Liver (tissue), 9 donors: ENCODE results near the gene TSPAN16. TPM values are rescaled to one million over a fixed set of nuclear protein-coding genes. Genes with fewer than 3 reads are reported as not detected.

Source experiments
- DNase-seq: peaks from one replicate; pipeline ENCODE4 v3.0.0-alpha.2; 2017; ENCODE audit warnings: low spot score
- H3K27ac ChIP-seq, 2 donors: one replicate each; pipeline ENCODE4 v1.7.0; 2013; ENCODE audit warnings: inconsistent platforms in 2 of 2, low read length in 2 of 2, control low read depth in 1 of 2, low read depth in 1 of 2, mild to moderate bottlenecking in 1 of 2
- H3K27me3 ChIP-seq, 4 donors: one replicate each; pipeline versions ENCODE4 v1.6.1 to v1.7.0; 2013; ENCODE audit warnings: low read length in 3 of 4, inconsistent platforms in 1 of 4, mild to moderate bottlenecking in 1 of 4, moderate library complexity in 1 of 4; ENCODE audit not compliant: control insufficient read depth in 4 of 4, insufficient read depth in 4 of 4
- H3K36me3 ChIP-seq, 4 donors: one replicate each; pipeline versions ENCODE4 v1.6.1 to v1.7.0; 2013; ENCODE audit warnings: low read length in 3 of 4, mild to moderate bottlenecking in 3 of 4, low read depth in 1 of 4, moderate library complexity in 1 of 4; ENCODE audit not compliant: control insufficient read depth in 4 of 4, insufficient read depth in 3 of 4
- H3K4me1 ChIP-seq, 4 donors: one replicate each; pipeline versions ENCODE4 v1.6.1 to v1.7.0; 2013; ENCODE audit warnings: low read length in 3 of 4, mild to moderate bottlenecking in 3 of 4, moderate library complexity in 1 of 4; ENCODE audit not compliant: control insufficient read depth in 4 of 4, insufficient read depth in 4 of 4
- H3K4me3 ChIP-seq, 3 donors: one replicate each; pipeline versions ENCODE4 v1.6.1 to v1.7.0; 2013; ENCODE audit warnings: low read length in 3 of 3, control low read depth in 1 of 3, low read depth in 1 of 3, mild to moderate bottlenecking in 1 of 3
- H3K9ac ChIP-seq, 2 donors: one replicate each; pipeline ENCODE4 v1.7.0; 2013; ENCODE audit warnings: low read length in 2 of 2, mild to moderate bottlenecking in 2 of 2, moderate library complexity in 2 of 2, control low read depth in 1 of 2, low read depth in 1 of 2
- H3K9me3 ChIP-seq, 4 donors: one replicate each; pipeline versions ENCODE4 v1.6.1 to v1.7.0; 2013; ENCODE audit warnings: low read length in 3 of 4; ENCODE audit not compliant: control insufficient read depth in 4 of 4
- FOXA1 ChIP-seq: IDR thresholded peaks from 2 replicates; pipeline ENCODE4 v1.6.1; 2016; ENCODE audit warnings: antibody characterized with exemption
- HNF4A ChIP-seq, 2 donors: conservative IDR thresholded peaks; 2 replicates each; pipeline ENCODE4 v1.6.1; 2016; ENCODE audit warnings: antibody characterized with exemption in 2 of 2, mild to moderate bottlenecking in 2 of 2
- HNF4G ChIP-seq: IDR thresholded peaks from 2 replicates; pipeline ENCODE4 v1.6.1; 2016; ENCODE audit warnings: antibody characterized with exemption
- JUND ChIP-seq, 2 donors: IDR thresholded peaks; 2 replicates each; pipeline ENCODE4 v1.6.1; 2016; ENCODE audit warnings: antibody characterized with exemption in 2 of 2
- NR2F2 ChIP-seq: IDR thresholded peaks from 2 replicates; pipeline ENCODE4 v1.6.1; 2016; ENCODE audit warnings: antibody characterized with exemption
- RAD21 ChIP-seq, 2 donors: IDR thresholded peaks; 2 replicates each; pipeline ENCODE4 v1.6.1; 2016; ENCODE audit warnings: antibody characterized with exemption in 2 of 2, mild to moderate bottlenecking in 2 of 2
- RXRA ChIP-seq, 2 donors: IDR thresholded peaks; 2 replicates each; pipeline ENCODE4 v1.6.1; 2017 to 2018; ENCODE audit warnings: antibody characterized with exemption in 2 of 2, mild to moderate bottlenecking in 1 of 2
- SP1 ChIP-seq: IDR thresholded peaks from 2 replicates; pipeline ENCODE4 v1.6.1; 2018; ENCODE audit warnings: antibody characterized with exemption, mild to moderate bottlenecking
- TAF1 ChIP-seq: conservative IDR thresholded peaks from 2 replicates; pipeline ENCODE4 v1.6.1; 2016; ENCODE audit warnings: antibody characterized with exemption, mild to moderate bottlenecking
- YY1 ChIP-seq: IDR thresholded peaks from 2 replicates; pipeline ENCODE4 v1.6.1; 2016; ENCODE audit warnings: antibody characterized with exemption, mild to moderate bottlenecking
- WGBS: extraction: QIAGEN DNeasy Blood & Tissue Kit; methylation state at CpG from one replicate; pipeline ENCODE4 v1.1.7; 2013; 5-methylcytosine and 5-hydroxymethylcytosine counted together
- polyA plus RNA-seq, 2 donors: library from polyadenylated mRNA; stranded (reverse) in 1 of 2; unstranded in 1 of 2; fragments of 200-250 nt in 1 of 2; fragments of >200 nt in 1 of 2; fragmentation: Nextera tagmentation in 1 of 2; extraction: Ambion mirVana in 1 of 2; gene quantifications; one replicate each; pipeline versions ENCODE4 v1.2.1 to v1.2.3, GENCODE V29; 2013 to 2015
- total RNA-seq, 2 donors: library from RNA; depleted of rRNA; stranded (reverse); fragments of >200 nt; gene quantifications; one replicate each; pipeline ENCODE4 v1.2.3, GENCODE V29; 2014
- TF ChIP-seq, protein P1 (sequence below): IDR thresholded peaks from 2 replicates; pipeline ENCODE4 v1.6.1; 2016; ENCODE audit warnings: antibody characterized with exemption
- TF ChIP-seq, protein P2 (sequence below): IDR thresholded peaks from 2 replicates; pipeline ENCODE4 v1.6.1; 2016; ENCODE audit warnings: antibody characterized with exemption
- TF ChIP-seq, protein P3 (sequence below): fragments of 150-350 bp; IDR thresholded peaks from 2 replicates; pipeline ENCODE4 v1.5.1; 2017; ENCODE audit warnings: improper control_type of control experiment, low read depth, low read length; ENCODE audit not compliant: missing input control
- TF ChIP-seq, protein P4 (sequence below): IDR thresholded peaks from 2 replicates; pipeline ENCODE4 v1.6.1; 2016; ENCODE audit warnings: antibody characterized with exemption
- donor health status: healthy.
- donor health status: healthy.
- donor health status: healthy.
- donor health status: healthy.
- donor health status: healthy.

The TSPAN16 gene
- total and polyA plus RNA-seq, 4 donors: not detected

DNA sequence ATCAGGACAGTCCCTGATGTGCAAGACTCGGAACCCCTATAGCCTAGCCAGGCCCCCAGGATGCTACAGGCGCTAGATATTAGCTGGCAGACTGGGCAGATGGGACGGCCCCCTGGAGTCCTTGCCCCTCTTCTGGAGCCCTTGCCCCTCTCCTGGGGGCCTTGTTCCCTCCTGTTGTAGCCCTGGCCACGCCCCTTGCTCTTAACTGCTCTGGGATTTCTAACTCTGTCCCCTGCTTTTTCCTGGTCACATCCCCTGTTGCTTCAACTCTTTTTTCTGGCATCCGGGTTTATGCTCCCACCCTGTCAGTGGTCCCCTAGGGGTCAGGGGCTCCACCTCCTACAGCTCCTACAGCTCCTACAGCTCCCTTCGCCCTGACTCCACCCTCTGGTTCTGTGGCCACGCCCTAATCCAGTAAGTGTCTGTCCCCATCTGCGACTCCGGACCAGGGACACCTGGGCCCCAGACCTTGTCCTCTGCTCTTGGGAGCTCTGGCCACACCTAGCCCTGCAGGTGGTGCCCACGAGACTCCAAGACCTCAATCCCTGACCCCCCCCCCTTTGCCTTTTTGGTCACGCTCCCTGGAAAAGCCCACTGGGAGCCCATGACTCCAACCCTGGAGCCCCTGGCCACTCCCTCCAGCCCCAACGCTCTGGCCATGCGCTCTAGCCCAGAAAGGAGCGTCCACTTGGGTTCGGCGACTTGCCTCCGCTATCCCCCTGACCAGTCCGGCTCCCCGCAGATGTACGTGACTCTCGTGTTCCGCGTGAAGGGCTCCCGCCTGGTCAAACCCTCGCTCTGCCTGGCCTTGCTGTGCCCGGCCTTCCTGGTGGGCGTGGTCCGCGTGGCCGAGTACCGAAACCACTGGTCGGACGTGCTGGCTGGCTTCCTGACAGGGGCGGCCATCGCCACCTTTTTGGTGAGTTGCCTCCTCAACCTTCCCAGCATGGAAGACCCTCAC is 66.1 kb downstream of the TSPAN16 start:
- Histone ChIP-seq H3K4me1 (peaks cover 3 to 16% (median 9%) of the 10 kb centered on the region in 4 donors), H3K27me3 (no peaks in the 10 kb centered on the region), H3K4me3 (no peak overlapping the region), H3K36me3 (peaks cover 1 to 13% (median 4%) of the 10 kb centered on the region in 4 donors), H3K9ac (no peak overlapping the region), H3K27ac (no peak overlapping the region), H3K9me3 (no peaks in the 10 kb centered on the region)
- no peak for TF ChIP-seq RXRA (IDR thresholded peaks at IDR 0.05)
- no peak for TF ChIP-seq JUND (IDR thresholded peaks at IDR 0.05)
- TF ChIP-seq, protein P1, sequence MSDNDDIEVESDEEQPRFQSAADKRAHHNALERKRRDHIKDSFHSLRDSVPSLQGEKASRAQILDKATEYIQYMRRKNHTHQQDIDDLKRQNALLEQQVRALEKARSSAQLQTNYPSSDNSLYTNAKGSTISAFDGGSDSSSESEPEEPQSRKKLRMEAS: no peak
- no peak for TF ChIP-seq FOXA1
- TF ChIP-seq, protein P2, sequence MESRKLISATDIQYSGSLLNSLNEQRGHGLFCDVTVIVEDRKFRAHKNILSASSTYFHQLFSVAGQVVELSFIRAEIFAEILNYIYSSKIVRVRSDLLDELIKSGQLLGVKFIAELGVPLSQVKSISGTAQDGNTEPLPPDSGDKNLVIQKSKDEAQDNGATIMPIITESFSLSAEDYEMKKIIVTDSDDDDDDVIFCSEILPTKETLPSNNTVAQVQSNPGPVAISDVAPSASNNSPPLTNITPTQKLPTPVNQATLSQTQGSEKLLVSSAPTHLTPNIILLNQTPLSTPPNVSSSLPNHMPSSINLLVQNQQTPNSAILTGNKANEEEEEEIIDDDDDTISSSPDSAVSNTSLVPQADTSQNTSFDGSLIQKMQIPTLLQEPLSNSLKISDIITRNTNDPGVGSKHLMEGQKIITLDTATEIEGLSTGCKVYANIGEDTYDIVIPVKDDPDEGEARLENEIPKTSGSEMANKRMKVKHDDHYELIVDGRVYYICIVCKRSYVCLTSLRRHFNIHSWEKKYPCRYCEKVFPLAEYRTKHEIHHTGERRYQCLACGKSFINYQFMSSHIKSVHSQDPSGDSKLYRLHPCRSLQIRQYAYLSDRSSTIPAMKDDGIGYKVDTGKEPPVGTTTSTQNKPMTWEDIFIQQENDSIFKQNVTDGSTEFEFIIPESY: no peak
- no peak for TF ChIP-seq TAF1
- TF ChIP-seq NR2F2: no peak
- TF ChIP-seq HNF4A (conservative IDR thresholded peaks at IDR 0.05): no peak
- TF ChIP-seq SP1: no peak
- no peak for TF ChIP-seq RAD21 (IDR thresholded peaks at IDR 0.05)
- TF ChIP-seq, protein P3, sequence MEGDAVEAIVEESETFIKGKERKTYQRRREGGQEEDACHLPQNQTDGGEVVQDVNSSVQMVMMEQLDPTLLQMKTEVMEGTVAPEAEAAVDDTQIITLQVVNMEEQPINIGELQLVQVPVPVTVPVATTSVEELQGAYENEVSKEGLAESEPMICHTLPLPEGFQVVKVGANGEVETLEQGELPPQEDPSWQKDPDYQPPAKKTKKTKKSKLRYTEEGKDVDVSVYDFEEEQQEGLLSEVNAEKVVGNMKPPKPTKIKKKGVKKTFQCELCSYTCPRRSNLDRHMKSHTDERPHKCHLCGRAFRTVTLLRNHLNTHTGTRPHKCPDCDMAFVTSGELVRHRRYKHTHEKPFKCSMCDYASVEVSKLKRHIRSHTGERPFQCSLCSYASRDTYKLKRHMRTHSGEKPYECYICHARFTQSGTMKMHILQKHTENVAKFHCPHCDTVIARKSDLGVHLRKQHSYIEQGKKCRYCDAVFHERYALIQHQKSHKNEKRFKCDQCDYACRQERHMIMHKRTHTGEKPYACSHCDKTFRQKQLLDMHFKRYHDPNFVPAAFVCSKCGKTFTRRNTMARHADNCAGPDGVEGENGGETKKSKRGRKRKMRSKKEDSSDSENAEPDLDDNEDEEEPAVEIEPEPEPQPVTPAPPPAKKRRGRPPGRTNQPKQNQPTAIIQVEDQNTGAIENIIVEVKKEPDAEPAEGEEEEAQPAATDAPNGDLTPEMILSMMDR: no peak
- TF ChIP-seq, protein P4, sequence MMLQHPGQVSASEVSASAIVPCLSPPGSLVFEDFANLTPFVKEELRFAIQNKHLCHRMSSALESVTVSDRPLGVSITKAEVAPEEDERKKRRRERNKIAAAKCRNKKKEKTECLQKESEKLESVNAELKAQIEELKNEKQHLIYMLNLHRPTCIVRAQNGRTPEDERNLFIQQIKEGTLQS: no peak
- no peak for TF ChIP-seq YY1
- DNase-seq: no peak
- WGBS: 90% methylated on average over 35 of the region's 35 CpGs

DNA sequence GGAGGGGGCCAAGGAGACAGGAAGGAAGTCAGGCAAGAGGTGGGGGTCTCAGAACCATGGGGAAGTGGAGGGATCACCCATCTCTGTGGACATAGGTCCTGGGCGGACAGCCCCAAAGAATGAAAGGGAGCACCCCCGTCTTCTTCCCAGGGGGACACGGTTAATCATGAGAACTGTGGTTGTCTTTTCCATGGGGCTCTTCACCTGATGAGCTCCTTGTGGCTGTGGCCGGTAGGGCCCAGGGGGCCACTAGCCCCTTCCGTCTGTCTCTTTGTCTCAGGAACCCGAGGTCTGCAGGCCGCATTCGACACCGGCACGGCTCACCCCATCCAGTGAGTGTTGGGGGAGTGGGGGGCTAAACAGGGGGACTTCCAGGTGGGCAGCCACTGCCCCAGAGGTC is 67.9 kb downstream of the TSPAN16 start:
- DNase-seq: no peak
- no peak for TF ChIP-seq JUND (IDR thresholded peaks at IDR 0.05)
- TF ChIP-seq HNF4G: no peak
- Histone ChIP-seq H3K9me3 (no peaks in the 10 kb centered on the region), H3K36me3 (peaks cover 3 to 21% (median 6%) of the 10 kb centered on the region in 4 donors), H3K4me3 (no peak overlapping the region), H3K9ac (no peak overlapping the region), H3K27ac (no peak overlapping the region), H3K27me3 (no peaks in the 10 kb centered on the region), H3K4me1 (peaks cover 3 to 16% (median 9%) of the 10 kb centered on the region in 4 donors)
- whole genome bisulfite sequencing: 94% methylated on average over 10 of the region's 10 CpGs
